ENCODE data around the gene COQ4. TPM values are rescaled to one million over a fixed set of nuclear protein-coding genes. Genes with fewer than 3 reads are reported as not detected.

COQ4 gene
- polyA plus RNA-seq, 1 of the 3 experiments (the other 2 are of a cell fraction) = 57.2 TPM

DNA sequence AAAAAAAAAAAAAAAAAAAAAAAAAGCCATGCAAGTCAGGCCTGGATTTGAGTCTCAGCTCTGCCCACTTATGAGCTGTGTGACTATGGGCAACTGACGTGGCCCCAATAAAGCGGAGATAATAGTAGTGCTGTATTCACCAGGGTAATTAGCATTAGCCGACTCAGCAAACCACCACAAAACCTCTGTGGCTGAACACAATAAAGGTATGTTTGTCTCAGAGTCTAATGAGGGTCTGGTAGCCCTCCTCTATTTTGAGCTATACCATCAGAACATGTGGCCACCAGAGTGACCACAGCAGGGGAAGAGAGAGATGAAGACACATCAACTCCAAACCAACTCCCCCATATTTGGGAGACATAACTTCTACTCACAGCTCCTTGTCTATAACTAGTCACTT lies 30.6 kb upstream of the COQ4 start:
- no peak overlapping the region for H3K4me2 ChIP-seq
- no peaks in the 10 kb centered on the region for H3F3A ChIP-seq (replicated peaks; ENCODE audit: insufficient read depth)
- no peaks in the 10 kb centered on the region for H3K79me2 ChIP-seq (ENCODE audit: insufficient read depth)
- no peak overlapping the region for H3K4me3 ChIP-seq (ENCODE audit: low read depth in 2 of 2, low read length in 1 of 2)
- H3K27me3 ChIP-seq (ENCODE audit: insufficient read depth) = no peaks in the 10 kb centered on the region
- 95% methylated on average over 3 of the region's 3 CpGs for WGBS (ENCODE audit: low lambda C conversion rate)
- no peaks in the 10 kb centered on the region for H4K20me1 ChIP-seq (ENCODE audit: insufficient read depth)
- CTCF ChIA-PET = interaction anchor here (0.7 to 9.4 kb wide), 5 partner anchors 42 to 121 kb away, joined by 3 to 80 read pairs (median 3); no protein-coding TSS in a partner anchor
- H3K9me3 ChIP-seq = no peaks in the 10 kb centered on the region
- H2AFZ ChIP-seq (ENCODE audit: low read depth) = no peak overlapping the region
- no peak for TF ChIP-seq GATA2 (CRISPR knock-in tag; IDR thresholded peaks at IDR 0.05)
- TF ChIP-seq, protein P1, sequence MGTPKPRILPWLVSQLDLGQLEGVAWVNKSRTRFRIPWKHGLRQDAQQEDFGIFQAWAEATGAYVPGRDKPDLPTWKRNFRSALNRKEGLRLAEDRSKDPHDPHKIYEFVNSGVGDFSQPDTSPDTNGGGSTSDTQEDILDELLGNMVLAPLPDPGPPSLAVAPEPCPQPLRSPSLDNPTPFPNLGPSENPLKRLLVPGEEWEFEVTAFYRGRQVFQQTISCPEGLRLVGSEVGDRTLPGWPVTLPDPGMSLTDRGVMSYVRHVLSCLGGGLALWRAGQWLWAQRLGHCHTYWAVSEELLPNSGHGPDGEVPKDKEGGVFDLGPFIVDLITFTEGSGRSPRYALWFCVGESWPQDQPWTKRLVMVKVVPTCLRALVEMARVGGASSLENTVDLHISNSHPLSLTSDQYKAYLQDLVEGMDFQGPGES (IDR thresholded peaks at IDR 0.05; ENCODE audit: low read depth, low read length) = no peak
- TF ChIP-seq, protein P2, sequence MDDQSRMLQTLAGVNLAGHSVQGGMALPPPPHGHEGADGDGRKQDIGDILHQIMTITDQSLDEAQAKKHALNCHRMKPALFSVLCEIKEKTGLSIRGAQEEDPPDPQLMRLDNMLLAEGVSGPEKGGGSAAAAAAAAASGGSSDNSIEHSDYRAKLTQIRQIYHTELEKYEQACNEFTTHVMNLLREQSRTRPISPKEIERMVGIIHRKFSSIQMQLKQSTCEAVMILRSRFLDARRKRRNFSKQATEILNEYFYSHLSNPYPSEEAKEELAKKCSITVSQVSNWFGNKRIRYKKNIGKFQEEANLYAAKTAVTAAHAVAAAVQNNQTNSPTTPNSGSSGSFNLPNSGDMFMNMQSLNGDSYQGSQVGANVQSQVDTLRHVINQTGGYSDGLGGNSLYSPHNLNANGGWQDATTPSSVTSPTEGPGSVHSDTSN (IDR thresholded peaks at IDR 0.05) = no peak
- no peak for TF ChIP-seq RCOR1 (IDR thresholded peaks at IDR 0.05; ENCODE audit: low read length)
- no peak for TF ChIP-seq CHD2 (IDR thresholded peaks at IDR 0.05; ENCODE audit: low read length, partially characterized antibody)
- TF ChIP-seq EP300 (IDR thresholded peaks at IDR 0.05; ENCODE audit: borderline replicate concordance in 1 of 2, low read depth in 1 of 2, low read length in 1 of 2) = no peak
- POLR2A ChIA-PET = no interaction called here
- no peak overlapping the region for H3K27ac ChIP-seq (ENCODE audit: low read depth in 2 of 2, low read length in 1 of 2)
- no peak for DNase-seq
- H3K9ac ChIP-seq = no peak overlapping the region
- H3K4me1 ChIP-seq (ENCODE audit: control insufficient read depth in 1 of 2, insufficient read depth in 2 of 2, low read depth in 1 of 2, low read length in 1 of 2) = peaks cover 4 to 5% of the 10 kb centered on the region in 2 experiments; a peak in 2 of 4 replicates
- H3K9me2 ChIP-seq = no peaks in the 10 kb centered on the region
- no peaks in the 10 kb centered on the region for H3K36me3 ChIP-seq (replicated peaks in 1 of 2; ENCODE audit: control insufficient read depth in 1 of 2, insufficient read depth in 2 of 2, low read length in 1 of 2)

DNA sequence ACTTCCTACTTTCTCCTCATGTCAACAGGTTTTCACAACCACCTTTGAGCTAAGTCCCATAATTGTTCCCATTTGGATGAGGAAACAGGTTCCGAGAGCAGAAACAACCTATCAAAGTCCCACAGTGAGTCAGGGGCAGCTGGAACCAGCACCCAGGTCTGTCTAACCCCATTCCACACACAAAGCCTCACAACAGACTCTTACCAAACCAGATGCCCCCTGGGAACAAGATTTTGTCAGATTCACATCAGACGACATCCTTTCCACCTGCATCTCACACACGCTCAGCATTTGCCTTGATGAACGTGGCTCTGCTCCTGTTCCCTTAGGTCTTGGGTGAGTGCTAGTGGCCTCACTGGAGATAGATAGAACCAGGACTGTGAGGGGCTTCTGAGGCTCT lies 29.5 kb upstream of the COQ4 start:
- 79% methylated on average over 4 of the region's 4 CpGs for WGBS (ENCODE audit: low lambda C conversion rate)
- H2AFZ ChIP-seq (ENCODE audit: low read depth) = no peak overlapping the region
- no peaks in the 10 kb centered on the region for H3K79me2 ChIP-seq (ENCODE audit: insufficient read depth)
- H3K27me3 ChIP-seq (ENCODE audit: insufficient read depth) = no peaks in the 10 kb centered on the region
- H3K9ac ChIP-seq = no peak overlapping the region
- ChIA-PET POLR2A (interaction anchor here (0.7 kb wide), 1 partner anchor 8 kb away, joined by 3 read pairs; no protein-coding TSS in a partner anchor), CTCF (interaction anchor here (0.5 to 9.4 kb wide), 5 partner anchors 48 to 356 kb away, joined by 3 to 80 read pairs (median 11); partner anchors contain the start of gene DPM2)
- no peak for TF ChIP-seq RFX5 (IDR thresholded peaks at IDR 0.05; ENCODE audit: low read length)
- TF ChIP-seq EP300 (IDR thresholded peaks at IDR 0.05; ENCODE audit: borderline replicate concordance in 1 of 2, low read depth in 1 of 2, low read length in 1 of 2) = no peak
- TF ChIP-seq, protein P3, sequence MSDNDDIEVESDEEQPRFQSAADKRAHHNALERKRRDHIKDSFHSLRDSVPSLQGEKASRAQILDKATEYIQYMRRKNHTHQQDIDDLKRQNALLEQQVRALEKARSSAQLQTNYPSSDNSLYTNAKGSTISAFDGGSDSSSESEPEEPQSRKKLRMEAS (IDR thresholded peaks at IDR 0.05; ENCODE audit: low read depth) = no peak
- TF ChIP-seq NRF1 (IDR thresholded peaks at IDR 0.05; ENCODE audit: low read depth, low read length) = no peak
- TF ChIP-seq RAD21 (IDR thresholded peaks at IDR 0.05; ENCODE audit: low read length) = no peak
- no peak for TF ChIP-seq TCF12 (IDR thresholded peaks at IDR 0.05)
- TF ChIP-seq POLR2AphosphoS5 (IDR thresholded peaks at IDR 0.05; ENCODE audit: low read depth, low read length) = no peak
- TF ChIP-seq, protein P4, sequence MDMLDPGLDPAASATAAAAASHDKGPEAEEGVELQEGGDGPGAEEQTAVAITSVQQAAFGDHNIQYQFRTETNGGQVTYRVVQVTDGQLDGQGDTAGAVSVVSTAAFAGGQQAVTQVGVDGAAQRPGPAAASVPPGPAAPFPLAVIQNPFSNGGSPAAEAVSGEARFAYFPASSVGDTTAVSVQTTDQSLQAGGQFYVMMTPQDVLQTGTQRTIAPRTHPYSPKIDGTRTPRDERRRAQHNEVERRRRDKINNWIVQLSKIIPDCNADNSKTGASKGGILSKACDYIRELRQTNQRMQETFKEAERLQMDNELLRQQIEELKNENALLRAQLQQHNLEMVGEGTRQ (IDR thresholded peaks at IDR 0.05; ENCODE audit: borderline replicate concordance, low read depth, low read length) = no peak
- no peak for TF ChIP-seq JUND (IDR thresholded peaks at IDR 0.05)
- no peak for TF ChIP-seq TAF1 (IDR thresholded peaks at IDR 0.05; ENCODE audit: borderline replicate concordance, low read depth, low read length)
- TF ChIP-seq, protein P5, sequence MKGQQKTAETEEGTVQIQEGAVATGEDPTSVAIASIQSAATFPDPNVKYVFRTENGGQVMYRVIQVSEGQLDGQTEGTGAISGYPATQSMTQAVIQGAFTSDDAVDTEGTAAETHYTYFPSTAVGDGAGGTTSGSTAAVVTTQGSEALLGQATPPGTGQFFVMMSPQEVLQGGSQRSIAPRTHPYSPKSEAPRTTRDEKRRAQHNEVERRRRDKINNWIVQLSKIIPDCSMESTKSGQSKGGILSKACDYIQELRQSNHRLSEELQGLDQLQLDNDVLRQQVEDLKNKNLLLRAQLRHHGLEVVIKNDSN (IDR thresholded peaks at IDR 0.05; ENCODE audit: borderline replicate concordance, low read depth) = no peak
- no peak overlapping the region for H3K4me2 ChIP-seq
- no peak overlapping the region for H3K27ac ChIP-seq (ENCODE audit: low read depth in 2 of 2, low read length in 1 of 2)
- no peaks in the 10 kb centered on the region for H3K9me3 ChIP-seq
- no peaks in the 10 kb centered on the region for H3K9me2 ChIP-seq
- H3F3A ChIP-seq (replicated peaks; ENCODE audit: insufficient read depth) = no peaks in the 10 kb centered on the region
- H3K36me3 ChIP-seq (replicated peaks in 1 of 2; ENCODE audit: control insufficient read depth in 1 of 2, insufficient read depth in 2 of 2, low read length in 1 of 2) = no peaks in the 10 kb centered on the region
- H4K20me1 ChIP-seq (ENCODE audit: insufficient read depth) = no peaks in the 10 kb centered on the region
- DNase-seq = no peak
- no peak overlapping the region for H3K4me3 ChIP-seq (ENCODE audit: low read depth in 2 of 2, low read length in 1 of 2)
- H3K4me1 ChIP-seq (ENCODE audit: control insufficient read depth in 1 of 2, insufficient read depth in 2 of 2, low read depth in 1 of 2, low read length in 1 of 2) = peaks cover 4 to 5% of the 10 kb centered on the region in 2 experiments; a peak in 2 of 4 replicates

All from SK-N-SH (cell line).